ENCODE data around the gene FBXO21.
"Not testable (repeated sequence)": the region's sequence is repeated elsewhere in the genome, so short reads cannot be mapped to it uniquely, and the experiment has no call there.

The FBXO21 gene

DNA sequence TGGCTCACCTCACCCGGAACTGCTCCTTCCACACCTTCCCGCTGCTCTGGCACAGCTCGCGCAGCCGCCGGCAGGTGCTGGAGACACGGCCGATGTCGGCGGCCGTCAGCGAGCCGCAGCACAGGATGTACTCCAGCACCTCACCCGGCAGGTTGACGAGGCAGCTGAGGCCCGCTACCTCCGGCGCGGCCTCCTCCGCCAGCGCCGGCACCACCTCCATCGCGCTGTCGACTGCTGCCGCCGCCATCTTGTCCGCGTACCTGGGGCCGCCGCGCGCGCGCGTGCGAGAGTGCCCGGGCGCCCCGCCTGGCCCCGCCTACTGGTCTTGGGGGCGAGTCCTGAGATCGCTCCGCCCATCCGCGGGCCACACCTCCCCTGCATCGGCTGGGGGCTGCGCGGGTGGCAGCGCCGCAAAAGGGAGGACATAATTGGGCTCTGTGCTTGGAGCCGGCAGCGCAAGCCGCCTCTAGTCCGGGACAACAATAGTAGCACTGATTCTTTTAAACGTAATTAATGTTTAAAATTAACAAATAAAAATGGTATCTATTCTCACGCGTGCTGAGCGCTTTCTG lies at the start of gene FBXO21:
Gene FBXO21 (minus strand): TSS at position 261 of the 572 bp plus-strand sequence. CDS start 14 bp downstream, at position 247.
- Mint-ChIP-seq H3K36me3 (ENCODE audit: low read depth) (peaks cover 16% of the 10 kb centered on the region), H3K4me3 (peak within 1 kb of the TSS; percentile 93), H3K9me3 (peaks cover 6% of the 10 kb centered on the region), H3K27ac (peak within 1 kb of the TSS; percentile 91), H3K4me1 (ENCODE audit: low read depth) (peaks cover 17% of the 10 kb centered on the region), H3K27me3 (ENCODE audit: low read depth) (peaks cover 19% of the 10 kb centered on the region)

- no peak overlapping the region for H3K4me3 Mint-ChIP-seq
- H3K36me3 Mint-ChIP-seq (ENCODE audit: low read depth) = no peaks in the 10 kb centered on the region
- H3K27ac Mint-ChIP-seq = no peak overlapping the region
- H3K9me3 Mint-ChIP-seq = no peaks in the 10 kb centered on the region
- no peaks in the 10 kb centered on the region for H3K4me1 Mint-ChIP-seq (ENCODE audit: low read depth)
- peaks cover 5% of the 10 kb centered on the region for H3K27me3 Mint-ChIP-seq (ENCODE audit: low read depth)
Measured at GRCh38 chr12:117236456-117237001, 46.3 kb upstream of the FBXO21 start.

DNA sequence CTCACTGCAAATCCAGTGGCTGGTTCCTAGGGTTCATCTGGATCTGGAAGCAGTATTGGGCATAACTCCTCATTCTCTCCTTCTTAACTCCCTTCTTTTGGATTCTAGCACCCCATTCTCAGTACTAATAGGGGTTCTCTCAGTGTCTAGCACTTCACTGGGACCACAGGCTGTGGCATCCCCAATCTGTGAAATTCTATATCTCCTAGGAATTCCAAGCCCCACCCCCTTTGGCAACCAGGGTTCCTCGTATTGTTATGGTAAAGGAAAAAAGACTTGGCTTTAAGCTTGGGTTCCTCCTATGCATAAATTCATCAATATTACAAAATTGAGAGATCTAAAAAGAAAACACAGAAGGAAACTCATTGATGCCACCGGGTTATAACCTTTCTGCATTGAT lies 45.0 kb upstream of the FBXO21 start:
- H3K4me1 Mint-ChIP-seq (ENCODE audit: low read depth) = no peaks in the 10 kb centered on the region
- H3K9me3 Mint-ChIP-seq = no peaks in the 10 kb centered on the region
- peaks cover 5% of the 10 kb centered on the region for H3K27me3 Mint-ChIP-seq (ENCODE audit: low read depth)

GRCh38 chr12:117234441-117234840 lies 44.2 kb upstream of the FBXO21 start:
- H3K9me3 Mint-ChIP-seq = no peaks in the 10 kb centered on the region
- peaks cover 5% of the 10 kb centered on the region for H3K27me3 Mint-ChIP-seq (ENCODE audit: low read depth)
- no peaks in the 10 kb centered on the region for H3K4me1 Mint-ChIP-seq (ENCODE audit: low read depth)
- no peak overlapping the region for H3K27ac Mint-ChIP-seq
- no peaks in the 10 kb centered on the region for H3K36me3 Mint-ChIP-seq (ENCODE audit: low read depth)
- no peak overlapping the region for H3K4me3 Mint-ChIP-seq

More for the DNA sequence above, 45.0 kb upstream of the FBXO21 start:
- H3K36me3 Mint-ChIP-seq (ENCODE audit: low read depth) = no peaks in the 10 kb centered on the region
- H3K27ac Mint-ChIP-seq = no peak overlapping the region
- H3K4me3 Mint-ChIP-seq = no peak overlapping the region

DNA sequence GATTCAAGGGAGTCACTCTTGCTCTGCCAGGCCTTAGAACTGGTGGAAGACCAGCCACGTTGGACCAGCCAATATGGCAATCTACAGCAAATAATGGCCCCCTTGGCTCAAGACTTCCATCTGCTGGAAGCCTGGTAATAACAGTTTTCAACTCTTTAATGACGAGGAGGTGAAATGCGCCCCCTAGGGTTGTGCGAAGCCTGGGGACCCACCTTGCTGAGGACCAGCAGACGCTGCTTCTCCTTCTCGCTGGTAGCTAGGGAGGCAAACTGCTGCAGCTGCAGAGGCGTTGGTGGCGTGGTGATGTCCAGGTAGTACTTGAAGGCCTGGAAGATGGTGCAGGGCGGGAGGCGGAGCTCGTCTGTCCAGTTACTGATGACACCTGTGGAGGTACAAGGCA lies 41.5 kb upstream of the FBXO21 start:
- no peaks in the 10 kb centered on the region for H3K9me3 Mint-ChIP-seq
- no peaks in the 10 kb centered on the region for H3K36me3 Mint-ChIP-seq (ENCODE audit: low read depth)
- H3K4me3 Mint-ChIP-seq = no peak overlapping the region
- peaks cover 5% of the 10 kb centered on the region for H3K27me3 Mint-ChIP-seq (ENCODE audit: low read depth)
- H3K4me1 Mint-ChIP-seq (ENCODE audit: low read depth) = no peaks in the 10 kb centered on the region
- H3K27ac Mint-ChIP-seq = no peak overlapping the region

- no peak overlapping the region for H3K4me3 Mint-ChIP-seq
- H3K27ac Mint-ChIP-seq = no peak overlapping the region
- H3K4me1 Mint-ChIP-seq (ENCODE audit: low read depth) = no peaks in the 10 kb centered on the region
- no peaks in the 10 kb centered on the region for H3K27me3 Mint-ChIP-seq (ENCODE audit: low read depth)
- no peaks in the 10 kb centered on the region for H3K36me3 Mint-ChIP-seq (ENCODE audit: low read depth)
- H3K9me3 Mint-ChIP-seq = no peaks in the 10 kb centered on the region
Measured at GRCh38 chr12:117228239-117228638, 38.0 kb upstream of the FBXO21 start.

- no peak overlapping the region for H3K27ac Mint-ChIP-seq
- no peaks in the 10 kb centered on the region for H3K36me3 Mint-ChIP-seq (ENCODE audit: low read depth)
- no peaks in the 10 kb centered on the region for H3K4me1 Mint-ChIP-seq (ENCODE audit: low read depth)
- no peak overlapping the region for H3K4me3 Mint-ChIP-seq
- H3K9me3 Mint-ChIP-seq = no peaks in the 10 kb centered on the region
- no peaks in the 10 kb centered on the region for H3K27me3 Mint-ChIP-seq (ENCODE audit: low read depth)
Measured at GRCh38 chr12:117227000-117227653, 36.9 kb upstream of the FBXO21 start.

GRCh38 chr12:117226505-117226904 lies 36.2 kb upstream of the FBXO21 start:
- no peak overlapping the region for H3K4me3 Mint-ChIP-seq
- H3K4me1 Mint-ChIP-seq (ENCODE audit: low read depth) = no peaks in the 10 kb centered on the region
- H3K9me3 Mint-ChIP-seq = no peaks in the 10 kb centered on the region
- no peaks in the 10 kb centered on the region for H3K27me3 Mint-ChIP-seq (ENCODE audit: low read depth)
- H3K36me3 Mint-ChIP-seq (ENCODE audit: low read depth) = no peaks in the 10 kb centered on the region
- H3K27ac Mint-ChIP-seq = no peak overlapping the region

GRCh38 chr12:117225179-117225578 lies 34.9 kb upstream of the FBXO21 start:
- Mint-ChIP-seq H3K36me3 (ENCODE audit: low read depth) (no peaks in the 10 kb centered on the region), H3K9me3 (no peaks in the 10 kb centered on the region), H3K4me1 (ENCODE audit: low read depth) (no peaks in the 10 kb centered on the region), H3K4me3 (no peak overlapping the region), H3K27ac (no peak overlapping the region), H3K27me3 (ENCODE audit: low read depth) (no peaks in the 10 kb centered on the region)

DNA sequence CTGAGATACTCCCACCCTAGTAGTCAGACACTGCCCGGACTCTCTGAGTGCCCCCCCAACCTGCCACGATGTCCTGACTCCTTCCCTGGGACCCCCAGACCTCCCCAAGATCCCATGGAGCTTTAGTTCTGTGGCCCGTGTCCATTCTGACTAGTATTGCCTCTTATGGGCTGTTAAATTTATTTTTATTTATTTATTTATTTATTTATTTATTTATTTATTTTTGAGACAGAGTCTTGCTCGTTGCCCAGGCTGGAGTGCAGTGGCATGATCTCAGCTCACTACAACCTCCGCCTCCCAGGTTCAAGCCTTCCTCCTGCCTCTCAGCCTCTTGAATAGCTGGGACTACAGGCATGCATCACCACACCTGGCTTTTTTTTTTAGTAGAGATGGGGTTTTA lies 30.7 kb upstream of the FBXO21 start:
- not testable (repeated sequence) for H3K27me3 Mint-ChIP-seq (ENCODE audit: low read depth); H3K27ac Mint-ChIP-seq; H3K4me3 Mint-ChIP-seq; H3K36me3 Mint-ChIP-seq (ENCODE audit: low read depth); H3K9me3 Mint-ChIP-seq; H3K4me1 Mint-ChIP-seq (ENCODE audit: low read depth)

DNA sequence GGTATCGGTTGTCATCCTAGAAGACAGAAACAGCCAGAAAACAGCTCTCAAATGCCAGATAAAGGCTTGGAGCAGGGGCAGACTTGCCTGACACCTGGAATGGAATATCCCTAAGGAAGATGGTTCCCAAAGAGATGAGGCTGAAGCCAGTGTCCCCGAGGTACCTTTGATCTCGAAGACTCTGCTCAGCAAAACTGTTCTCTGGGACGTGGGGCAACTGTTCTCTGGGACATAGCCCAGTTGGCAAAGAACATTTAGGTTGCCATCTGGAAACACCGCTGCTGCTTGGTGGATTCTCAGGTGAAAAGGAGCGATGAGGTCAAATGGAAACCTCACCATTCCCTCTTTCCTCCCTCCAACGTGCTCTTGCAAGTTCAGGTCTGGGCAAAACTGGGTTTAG lies 27.9 kb upstream of the FBXO21 start:
- H3K4me1 Mint-ChIP-seq (ENCODE audit: low read depth) = no peaks in the 10 kb centered on the region
- no peaks in the 10 kb centered on the region for H3K9me3 Mint-ChIP-seq
- H3K27ac Mint-ChIP-seq = no peak overlapping the region

DNA sequence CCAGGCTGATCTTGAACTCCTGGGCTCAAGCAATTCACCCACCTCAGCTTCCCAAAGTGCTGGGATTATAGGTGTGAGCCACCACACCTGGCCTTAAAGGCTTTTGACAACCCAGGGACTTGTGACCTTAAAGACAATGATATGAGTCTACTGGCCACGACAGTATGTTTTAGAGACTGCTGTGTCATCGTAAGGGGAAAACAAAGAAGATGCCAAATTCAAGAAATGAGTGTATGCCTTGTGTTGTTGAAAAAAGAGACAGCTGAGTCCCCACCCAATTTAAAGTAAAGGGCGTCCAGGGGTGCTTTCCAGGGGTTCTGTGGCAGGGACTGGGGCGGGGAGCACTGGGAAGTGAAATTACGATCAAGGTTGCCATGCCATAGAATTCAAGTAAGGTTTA lies 26.4 kb upstream of the FBXO21 start:
- Mint-ChIP-seq H3K27ac (no peak overlapping the region), H3K36me3 (ENCODE audit: low read depth) (no peaks in the 10 kb centered on the region), H3K4me3 (no peak overlapping the region), H3K9me3 (no peaks in the 10 kb centered on the region), H3K27me3 (ENCODE audit: low read depth) (peaks cover 12% of the 10 kb centered on the region), H3K4me1 (ENCODE audit: low read depth) (no peaks in the 10 kb centered on the region)

More for the DNA sequence above, 27.9 kb upstream of the FBXO21 start:
- no peak overlapping the region for H3K4me3 Mint-ChIP-seq
- H3K27me3 Mint-ChIP-seq (ENCODE audit: low read depth) = peaks cover 5% of the 10 kb centered on the region
- no peaks in the 10 kb centered on the region for H3K36me3 Mint-ChIP-seq (ENCODE audit: low read depth)

DNA sequence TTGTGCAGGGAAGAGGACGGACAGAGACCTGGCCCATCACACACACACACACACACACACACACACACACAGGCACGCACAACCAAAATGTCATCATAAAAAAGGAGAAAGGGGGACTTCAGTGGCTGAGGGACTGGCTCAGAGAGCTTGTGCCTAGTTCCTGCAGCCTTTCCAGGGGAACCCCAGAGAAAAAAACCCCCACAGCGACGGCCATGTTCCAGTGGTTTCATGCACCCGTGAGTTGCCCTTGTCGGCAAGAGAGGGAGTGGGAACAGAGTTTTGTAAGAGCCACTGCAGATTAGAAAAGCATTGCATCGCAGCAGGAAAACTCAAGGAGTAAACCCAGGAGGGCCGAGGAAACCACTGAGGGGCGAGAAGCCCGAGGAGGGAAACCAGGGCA lies 24.5 kb upstream of the FBXO21 start:
- Mint-ChIP-seq H3K4me3 (no peak overlapping the region), H3K9me3 (no peaks in the 10 kb centered on the region), H3K36me3 (ENCODE audit: low read depth) (no peaks in the 10 kb centered on the region), H3K4me1 (ENCODE audit: low read depth) (no peaks in the 10 kb centered on the region), H3K27ac (no peak overlapping the region), H3K27me3 (ENCODE audit: low read depth) (peaks cover 20% of the 10 kb centered on the region)

GRCh38 chr12:117213295-117213808 lies 23.1 kb upstream of the FBXO21 start:
- Mint-ChIP-seq H3K9me3 (no peaks in the 10 kb centered on the region), H3K27ac (no peak overlapping the region), H3K27me3 (ENCODE audit: low read depth) (peaks cover 20% of the 10 kb centered on the region), H3K4me3 (no peak overlapping the region), H3K4me1 (ENCODE audit: low read depth) (no peaks in the 10 kb centered on the region), H3K36me3 (ENCODE audit: low read depth) (no peaks in the 10 kb centered on the region)

DNA sequence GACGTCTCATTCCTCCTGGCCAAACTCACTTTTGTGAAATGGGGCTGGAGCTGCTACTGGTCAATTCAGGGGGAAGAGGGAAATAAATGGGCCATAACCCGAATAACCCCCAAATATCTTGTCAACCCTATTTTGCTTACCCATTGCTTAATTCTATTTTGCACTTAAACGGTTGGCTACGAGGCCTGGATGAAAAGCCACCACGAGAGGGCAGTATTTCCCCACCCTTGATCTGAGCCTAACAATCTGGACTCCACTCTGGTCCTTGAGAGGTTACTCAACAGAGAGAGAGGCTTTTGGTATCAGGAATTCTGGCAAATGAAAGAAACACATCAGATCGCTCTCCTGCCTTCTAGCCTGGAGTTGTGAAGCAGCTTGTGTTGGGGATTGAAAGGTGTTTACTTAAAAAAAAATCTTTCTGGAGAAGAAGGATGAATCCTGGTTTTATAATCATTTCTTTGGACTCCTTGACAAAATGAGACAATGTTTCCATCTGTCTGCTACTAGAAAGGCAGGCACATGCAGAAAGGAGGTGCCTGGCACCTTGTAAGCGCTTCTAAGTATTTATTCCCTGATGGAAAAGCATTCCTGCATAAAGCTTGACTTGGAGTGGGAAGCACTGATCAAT lies 22.4 kb upstream of the FBXO21 start:
- Mint-ChIP-seq H3K36me3 (ENCODE audit: low read depth) (no peaks in the 10 kb centered on the region), H3K27ac (no peak overlapping the region), H3K9me3 (no peaks in the 10 kb centered on the region), H3K27me3 (ENCODE audit: low read depth) (peaks cover 20% of the 10 kb centered on the region), H3K4me3 (no peak overlapping the region), H3K4me1 (ENCODE audit: low read depth) (no peaks in the 10 kb centered on the region)

Data from T-helper 1 cell treated with Interleukin-12 subunit alpha and Interleukin-12 subunit beta and Interleukin-4 antibody, amounts not matched to agents 30 μg/mL and 1 μg/mL, for 36 hours (primary cell).